Measurements from ENCODE around the gene FAM50B. TPM values are rescaled to one million over a fixed set of nuclear protein-coding genes. Genes with fewer than 3 reads are reported as not detected.

Gene FAM50B
- total and polyA plus RNA-seq, 2 of the 13 experiments (the other 11 are each of a cell fraction or from before 2014, with no cell fraction given): 0.05 TPM; not detected in 1

- TF ChIP-seq KIAA2018 (CRISPR knock-in tag; IDR thresholded peaks at IDR 0.05; ENCODE audit: borderline replicate concordance): no peak
- peak; percentile 96 for TF ChIP-seq ZMYM2 (CRISPR knock-in tag; IDR thresholded peaks at IDR 0.05)
- TF ChIP-seq FOXP4 (CRISPR knock-in tag; IDR thresholded peaks at IDR 0.05): peak; percentile 63
- TF ChIP-seq ZNF878 (CRISPR knock-in tag; IDR thresholded peaks at IDR 0.05): peak; percentile 81
- TF ChIP-seq GABPA (IDR thresholded peaks at IDR 0.05; ENCODE audit: low read depth, low read length): no peak
- peak; percentile 34; the same call in 1 of the 2 replicates for TF ChIP-seq GABPA (CRISPR knock-in tag; IDR thresholded peaks at IDR 0.05; ENCODE audit: low read depth)
- TF ChIP-seq ZNF205 (CRISPR knock-in tag; IDR thresholded peaks at IDR 0.05): 0 out of 2 replicates have a peak, but pooled peaks have one; percentile 41
- 0 out of 2 replicates have a peak, but pooled peaks have one; percentile 36 for TF ChIP-seq ZNF556 (CRISPR knock-in tag; IDR thresholded peaks at IDR 0.05; ENCODE audit: borderline replicate concordance)
- TF ChIP-seq GATAD1 (CRISPR knock-in tag; IDR thresholded peaks at IDR 0.05): peak; percentile 33; the same call in 1 of the 2 replicates
- 0 out of 2 replicates have a peak, but pooled peaks have one; percentile 30 for TF ChIP-seq ZNF264 (CRISPR knock-in tag; IDR thresholded peaks at IDR 0.05)
- TF ChIP-seq TBL1XR1 (IDR thresholded peaks at IDR 0.05; ENCODE audit: borderline replicate concordance, low read length, partially characterized antibody): peak; percentile 84
- no peak for TF ChIP-seq SALL2 (CRISPR knock-in tag; IDR thresholded peaks at IDR 0.05)
- no peak; the same call in 1 of the 2 replicates for TF ChIP-seq HMG20B (CRISPR knock-in tag; conservative IDR thresholded peaks at IDR 0.05)
- TF ChIP-seq RBAK (CRISPR knock-in tag; IDR thresholded peaks at IDR 0.05): no peak
- peak; percentile 78 for TF ChIP-seq ZMYM4 (CRISPR knock-in tag; IDR thresholded peaks at IDR 0.05)
- 0 out of 2 replicates have a peak, but pooled peaks have one; percentile 47 for TF ChIP-seq SATB2 (CRISPR knock-in tag; IDR thresholded peaks at IDR 0.05)
- no peak for TF ChIP-seq ZNF883 (CRISPR knock-in tag; IDR thresholded peaks at IDR 0.05; ENCODE audit: not compliant biosample characterization)
- TF ChIP-seq ZNF775 (CRISPR knock-in tag; IDR thresholded peaks at IDR 0.05; ENCODE audit: borderline replicate concordance): no peak
- peak; percentile 61; the same call in 1 of the 2 replicates for TF ChIP-seq KDM1A (CRISPR knock-in tag; IDR thresholded peaks at IDR 0.05)
- no peak for TF ChIP-seq NFE2L1 (CRISPR knock-in tag; IDR thresholded peaks at IDR 0.05; ENCODE audit: borderline replicate concordance)
Observed at GRCh38 chr6:3835055-3835731, 14.0 kb upstream of the FAM50B start (continued).

All from HepG2 (cell line).